Calu3 (cell line): ENCODE measurements around the gene TTLL8. TPM values are rescaled to one million over a fixed set of nuclear protein-coding genes. Genes with fewer than 3 reads are reported as not detected.

Source experiments
- BruUV-seq: library from RNA; stranded (reverse); fragments of 400-500 nt; replicated peaks from 2 replicates; lab custom pipeline; 2021; lab: Mats Ljungman, UMichigan
- CTCF ChIA-PET: fragments of 300-600 bp; sonication (Branson Sonifier 250); formaldehyde crosslinking; loops from one replicate; lab custom pipeline; 2022; ENCODE audit warnings: antibody characterized with exemption; lab: Charles Lee
- DNase-seq: peaks from one replicate; pipeline ENCODE4 v3.0.0; 2022
- H3K27ac Mint-ChIP-seq: one replicate; pipeline ENCODE4 v1.8.0; 2022; ENCODE audit warnings: mixed read lengths; ENCODE audit not compliant: unreplicated experiment
- H3K27me3 Mint-ChIP-seq: one replicate; pipeline ENCODE4 v1.8.0; 2022; ENCODE audit warnings: mixed read lengths; ENCODE audit not compliant: unreplicated experiment
- H3K36me3 Mint-ChIP-seq: one replicate; pipeline ENCODE4 v1.8.0; 2022; ENCODE audit warnings: mild to moderate bottlenecking, moderate library complexity, mixed read lengths; ENCODE audit not compliant: insufficient read depth, unreplicated experiment
- H3K4me1 Mint-ChIP-seq: one replicate; pipeline ENCODE4 v1.8.0; 2022; ENCODE audit warnings: mild to moderate bottlenecking, low read depth, mixed read lengths; ENCODE audit not compliant: unreplicated experiment
- H3K4me3 Mint-ChIP-seq: one replicate; pipeline ENCODE4 v1.8.0; 2022; ENCODE audit warnings: mild to moderate bottlenecking, low read depth, moderate library complexity, mixed read lengths; ENCODE audit not compliant: unreplicated experiment
- H3K9me3 Mint-ChIP-seq: one replicate; pipeline ENCODE4 v1.8.0; 2022; ENCODE audit warnings: low read depth, mixed read lengths; ENCODE audit not compliant: unreplicated experiment
- CTCF ChIP-seq: fragments of 200-600 bp; IDR thresholded peaks from one replicate; pipeline ENCODE4 v1.8.0; 2022; ENCODE audit warnings: antibody characterized with exemption; ENCODE audit not compliant: unreplicated experiment
- intact Hi-C: fragments of 100-400 bp; cut with micrococcal nuclease; formaldehyde crosslinking; loops from one replicate; pipeline ENCODE4 v1.10.0; 2022; ENCODE audit not compliant: unreplicated experiment
- total RNA-seq: library from RNA; stranded (reverse); gene quantifications from 2 replicates; pipeline ENCODE4 v1.2.3, GENCODE V29; 2022

The TTLL8 gene
- total RNA-seq, 1 experiment from 2014 or later, result not detected

GRCh38 chr22:50062509-50063135, 4.5 kb upstream of the TTLL8 start:
- CTCF ChIA-PET, result no interaction called here

GRCh38 chr22:50061824-50062355, 3.8 kb upstream of the TTLL8 start:
- DNase-seq, result no peak
- Mint-ChIP-seq H3K4me1 (peaks cover 14% of the 10 kb centered on the region), H3K27ac (no peak overlapping the region), H3K9me3 (no peaks in the 10 kb centered on the region), H3K36me3 (peaks cover 5% of the 10 kb centered on the region), H3K4me3 (no peak overlapping the region), H3K27me3 (peaks cover 72% of the 10 kb centered on the region)
- BruUV-seq, result no TSS peak
- no peak for TF ChIP-seq CTCF
- intact Hi-C loops, result no loop called here
- CTCF ChIA-PET, result no interaction called here

More at GRCh38 chr22:50062509-50063135, 4.5 kb upstream of the TTLL8 start:
- Mint-ChIP-seq H3K4me1 (peaks cover 14% of the 10 kb centered on the region), H3K36me3 (peaks cover 5% of the 10 kb centered on the region), H3K9me3 (no peaks in the 10 kb centered on the region), H3K27me3 (peaks cover 72% of the 10 kb centered on the region), H3K4me3 (no peak overlapping the region), H3K27ac (no peak overlapping the region)
- intact Hi-C loops, result no loop called here
- DNase-seq, result no peak
- no TSS peak for BruUV-seq
- TF ChIP-seq CTCF, result no peak

- no peak overlapping the region for H3K4me3 Mint-ChIP-seq
- H3K4me1 Mint-ChIP-seq, result peaks cover 14% of the 10 kb centered on the region
- no peak for DNase-seq
- H3K9me3 Mint-ChIP-seq, result no peaks in the 10 kb centered on the region
- BruUV-seq, result no TSS peak
- no peak overlapping the region for H3K27ac Mint-ChIP-seq
- H3K27me3 Mint-ChIP-seq, result peaks cover 72% of the 10 kb centered on the region
- intact Hi-C loops, result no loop called here
- no peak for TF ChIP-seq CTCF
- CTCF ChIA-PET, result no interaction called here
- H3K36me3 Mint-ChIP-seq, result peaks cover 5% of the 10 kb centered on the region
These were observed 3.2 kb upstream of the TTLL8 start for GRCh38 chr22:50061141-50061823.

GRCh38 chr22:50060441-50061140, 2.5 kb upstream of the TTLL8 start:
- intact Hi-C loops, result no loop called here
- no peak overlapping the region for H3K27ac Mint-ChIP-seq

More at GRCh38 chr22:50060441-50061140, 2.5 kb upstream of the TTLL8 start:
- DNase-seq, result peak; percentile 37
- peaks cover 70% of the 10 kb centered on the region for H3K27me3 Mint-ChIP-seq
- peaks cover 5% of the 10 kb centered on the region for H3K36me3 Mint-ChIP-seq
- no peak overlapping the region for H3K4me3 Mint-ChIP-seq
- no TSS peak for BruUV-seq
- TF ChIP-seq CTCF, result no peak
- H3K9me3 Mint-ChIP-seq, result no peaks in the 10 kb centered on the region
- CTCF ChIA-PET, result no interaction called here
- peaks cover 14% of the 10 kb centered on the region for H3K4me1 Mint-ChIP-seq
